ENCODE results near the gene ZNF474.

Gene ZNF474

DNA sequence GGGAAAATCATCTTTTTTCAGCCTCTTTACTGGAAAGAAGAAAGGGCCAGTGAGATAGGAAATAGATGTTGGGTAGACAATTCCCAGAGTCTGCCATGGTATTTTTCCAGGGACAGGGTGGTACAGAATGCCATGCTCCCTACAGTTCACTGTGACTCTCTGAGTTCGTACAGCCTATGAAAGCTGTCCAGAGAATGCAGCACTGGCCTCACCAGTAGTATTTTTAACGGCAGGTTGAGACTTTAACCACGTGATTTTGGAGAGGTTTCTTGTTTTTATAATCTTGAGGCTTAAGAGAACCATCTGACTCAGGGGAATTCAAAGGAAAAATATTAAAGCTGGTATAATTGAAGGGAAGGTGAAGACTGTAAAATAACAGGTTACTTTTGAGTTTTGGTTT is 10.1 kb upstream of the ZNF474 start:
- DNase-seq = no peak

DNA sequence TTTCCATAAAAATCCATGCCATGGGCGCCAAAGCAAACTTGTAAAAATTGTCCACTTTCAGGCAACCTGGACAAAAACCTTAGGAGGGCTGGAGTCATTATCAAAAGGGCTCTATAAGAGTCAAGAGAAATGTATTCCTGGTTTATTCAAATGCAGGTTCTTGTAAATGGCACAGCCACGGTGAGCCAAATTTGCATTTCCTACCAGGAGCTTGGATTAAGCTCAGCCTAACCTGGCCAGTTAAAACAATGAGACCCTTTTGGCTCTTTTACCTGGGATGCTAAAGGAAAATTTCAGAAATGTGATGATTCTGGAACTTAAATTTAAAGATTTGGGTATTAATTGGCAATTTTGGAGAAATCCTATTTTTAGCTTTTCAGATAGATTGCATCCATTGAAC is 8.9 kb upstream of the ZNF474 start:
- no peak for DNase-seq

DNA sequence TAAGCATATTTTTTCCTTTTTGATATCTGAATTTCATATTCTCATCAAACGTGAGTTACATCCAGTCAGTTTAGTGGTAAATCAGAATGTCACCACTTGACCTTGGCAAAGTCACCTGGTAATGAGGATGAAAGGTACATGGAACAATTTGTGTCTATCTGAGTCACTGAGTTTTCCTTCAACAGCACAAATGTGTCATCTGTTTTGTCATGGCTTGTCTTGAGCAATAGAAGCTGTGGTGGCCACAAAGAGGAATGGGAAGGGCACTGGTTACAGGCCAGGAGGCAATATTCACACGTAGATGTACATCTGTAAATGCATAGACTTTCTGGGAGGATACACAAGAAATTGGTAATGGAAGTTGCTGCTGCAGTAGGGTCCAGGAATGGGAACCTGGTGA is 8.4 kb upstream of the ZNF474 start:
- DNase-seq = no peak

DNA sequence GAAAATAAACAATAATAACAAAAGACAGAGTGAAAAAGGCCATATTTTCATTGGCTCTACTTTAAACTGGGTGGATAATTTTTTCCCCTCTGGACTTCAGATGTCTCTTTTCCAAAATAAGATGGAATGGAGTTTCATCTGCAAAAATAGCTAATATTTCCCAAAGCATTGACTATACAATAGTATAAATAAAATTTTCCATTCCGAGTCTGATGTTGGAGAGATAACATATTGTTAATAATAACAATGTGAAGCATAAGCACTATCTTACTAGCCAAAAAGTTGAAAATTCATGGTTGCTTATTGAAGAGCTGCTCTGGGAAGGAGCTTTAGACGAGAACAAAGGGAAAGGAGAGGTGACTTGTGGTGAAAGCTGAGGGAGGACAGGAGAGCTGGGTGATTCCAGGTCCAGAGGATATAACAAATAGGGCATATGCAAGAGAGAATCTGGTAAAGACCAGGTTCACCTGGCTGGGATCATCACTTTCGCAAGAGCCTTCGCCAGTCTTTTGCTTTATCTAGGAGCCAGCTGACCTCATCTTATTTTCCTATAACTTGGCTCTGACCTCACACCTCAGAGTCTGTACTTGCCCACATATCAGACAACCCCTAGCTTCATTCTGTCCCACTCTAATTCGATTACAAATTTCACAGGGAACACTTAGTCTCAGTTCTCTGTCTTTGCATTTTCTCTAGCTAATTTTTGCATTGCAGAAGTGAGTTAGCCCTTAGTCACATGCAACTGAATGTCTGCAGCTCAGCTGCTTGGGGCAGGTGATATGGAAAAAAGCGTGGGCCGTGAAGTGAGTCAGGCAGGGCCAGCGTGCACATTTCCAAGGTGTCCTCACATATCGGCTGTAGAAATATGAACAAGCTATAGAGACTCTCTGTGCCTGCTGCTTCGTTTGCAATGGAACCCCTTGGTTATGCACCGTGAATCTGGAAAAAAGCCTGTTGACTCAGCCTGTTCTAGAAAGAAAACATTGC is 7.6 kb upstream of the ZNF474 start:
- DNase-seq = no peak

DNA sequence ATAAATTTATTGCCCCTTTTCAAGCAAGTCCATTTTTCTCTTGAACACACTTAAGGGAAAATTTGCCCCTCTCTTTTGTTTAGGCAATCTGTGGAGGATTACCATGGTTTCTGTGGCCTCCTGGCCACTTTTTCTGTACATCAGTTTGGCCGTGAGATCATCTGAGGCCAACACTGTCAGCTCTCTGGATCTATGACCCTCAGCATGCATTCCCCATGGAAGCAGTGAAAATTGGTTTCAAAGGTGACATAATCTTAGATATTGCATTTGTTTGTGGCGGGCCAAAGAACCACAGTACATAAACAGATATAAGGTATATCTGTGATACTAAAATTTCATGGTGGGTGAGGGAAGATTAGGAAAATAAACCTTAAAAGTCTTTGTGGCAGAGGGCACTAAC is 4.6 kb upstream of the ZNF474 start:
- no peak for DNase-seq

DNA sequence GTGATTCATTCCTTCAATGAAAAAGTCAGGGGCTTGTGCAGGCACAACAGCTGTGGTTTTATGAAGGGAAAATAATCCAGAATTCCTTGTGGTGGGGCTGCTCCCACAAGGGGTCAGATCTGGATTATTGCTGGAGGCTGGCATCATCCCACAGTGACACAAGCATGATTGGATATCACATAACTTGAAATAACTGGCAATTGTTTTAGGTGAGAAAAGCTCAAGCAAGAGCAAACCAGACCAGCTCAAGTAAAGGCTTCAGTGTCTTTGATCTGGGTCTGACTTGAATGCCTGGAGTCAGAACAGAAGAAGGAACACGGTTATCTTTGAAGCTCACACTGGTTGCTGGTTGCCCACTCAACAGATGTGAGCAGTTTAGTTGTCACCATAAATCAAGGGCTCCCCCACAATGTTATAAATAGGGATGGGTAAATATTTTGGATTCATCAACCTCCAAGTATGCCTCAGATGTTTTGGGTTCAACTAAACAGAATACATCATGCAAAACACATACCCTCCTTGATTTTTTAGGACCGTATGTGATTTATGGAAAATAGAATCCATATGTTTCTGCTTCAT is 3.1 kb upstream of the ZNF474 start:
- DNase-seq = no peak

DNA sequence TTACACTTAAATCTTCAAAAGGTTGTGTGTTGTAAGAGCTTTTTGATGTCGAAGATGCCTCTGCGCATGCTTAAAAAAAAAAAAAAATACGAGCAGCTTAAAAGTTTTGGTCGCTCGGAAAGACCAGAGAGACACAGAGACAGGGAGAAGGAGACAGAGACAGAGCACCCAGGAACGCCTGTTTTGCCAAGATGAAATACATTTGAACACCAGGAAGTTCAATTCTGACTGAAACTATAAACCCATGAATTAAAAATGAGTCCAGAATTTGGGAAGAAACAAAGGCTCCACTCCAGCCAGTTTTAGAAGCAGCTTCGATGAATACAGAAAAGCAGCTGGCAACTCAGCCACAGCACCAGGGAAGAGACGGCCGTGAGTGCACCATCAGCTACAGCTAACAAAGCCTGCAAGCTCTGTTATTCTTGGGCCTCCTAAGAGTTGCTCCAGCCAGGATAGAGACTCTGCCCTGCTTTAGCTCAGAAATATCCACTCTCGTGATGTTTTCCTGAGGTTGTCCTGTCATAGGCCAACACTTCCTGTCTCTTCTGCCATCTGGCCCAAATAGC is 2.5 kb upstream of the ZNF474 start:
- DNase-seq = no peak

DNA sequence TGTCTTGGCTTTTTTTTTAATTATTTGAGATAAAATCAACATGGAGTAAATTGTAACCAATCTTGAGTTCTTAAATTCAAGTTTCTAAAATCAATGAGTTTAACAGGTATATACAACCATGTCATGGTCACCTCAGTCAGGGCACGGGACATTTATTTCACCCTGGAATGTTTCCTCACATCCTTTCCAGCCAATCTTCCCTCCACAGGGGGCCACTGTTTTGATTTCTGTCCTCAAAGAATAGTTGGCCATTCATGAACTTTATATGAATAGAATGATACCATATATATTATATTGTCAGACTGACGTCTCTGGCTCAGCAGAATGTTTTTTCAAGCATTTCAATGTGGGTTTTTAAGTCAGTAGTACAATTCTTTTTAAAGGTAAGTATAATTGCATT is 806 bp downstream of the ZNF474 start:
- DNase-seq = no peak

DNA sequence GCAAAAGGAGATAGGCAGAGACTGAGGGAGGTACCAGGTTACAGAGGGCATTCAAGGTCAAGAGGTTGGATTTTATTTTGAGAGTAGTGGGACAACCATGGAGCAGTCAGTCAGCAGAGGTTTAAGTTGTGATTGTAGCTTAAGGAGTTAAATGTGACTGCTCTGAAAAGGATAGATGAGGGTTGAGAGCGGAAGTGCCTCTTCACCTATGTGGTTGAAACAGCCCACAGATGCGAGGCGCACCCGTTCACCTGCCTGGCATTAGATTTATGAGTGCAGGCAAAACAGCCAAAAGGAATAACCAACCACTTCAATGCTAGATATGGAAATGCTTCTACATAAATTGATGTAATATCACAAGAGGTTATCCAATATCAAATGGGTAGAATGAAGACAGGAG is 8.4 kb downstream of the ZNF474 start:
- peak in 1 of 2 donors; percentile 17 for DNase-seq

DNA sequence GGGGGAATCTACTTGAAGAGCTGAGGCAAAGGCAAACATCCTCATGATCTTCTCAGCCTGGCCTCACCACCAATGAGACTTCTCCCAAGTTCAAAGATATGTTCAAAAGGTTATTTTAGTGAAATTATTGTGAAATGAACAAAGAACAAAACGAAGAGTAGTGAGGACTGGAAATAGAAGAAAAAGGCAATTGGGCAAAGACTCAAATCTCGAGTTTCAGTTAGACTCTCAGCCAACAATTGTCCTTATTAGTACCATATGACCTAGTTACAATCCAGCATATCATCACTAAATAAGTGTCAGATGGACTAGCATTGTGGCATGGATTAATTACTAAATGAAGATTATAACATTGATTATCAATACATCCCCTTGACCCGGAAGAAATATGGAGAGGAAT is 9.0 kb downstream of the ZNF474 start:
- DNase-seq = no peak

DNA sequence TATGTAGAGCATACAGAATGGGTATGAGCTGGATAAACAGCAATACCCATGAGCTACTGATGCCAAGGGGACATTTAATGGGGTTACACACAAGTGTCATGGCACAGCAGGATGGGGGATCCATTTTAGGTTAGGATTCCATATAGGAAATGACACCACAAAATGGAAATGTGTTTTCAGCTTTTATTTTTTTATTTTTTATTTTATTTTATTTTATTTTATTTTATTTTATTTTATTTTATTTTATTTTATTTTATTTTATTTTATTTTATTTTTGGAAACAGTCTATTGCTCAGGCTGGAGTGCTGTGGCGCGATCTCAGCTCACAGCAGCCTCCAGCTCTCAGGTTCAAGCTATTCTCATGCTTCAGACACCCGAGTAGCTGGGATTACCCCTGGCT is 11.6 kb downstream of the ZNF474 start:
- DNase-seq = no peak

DNA sequence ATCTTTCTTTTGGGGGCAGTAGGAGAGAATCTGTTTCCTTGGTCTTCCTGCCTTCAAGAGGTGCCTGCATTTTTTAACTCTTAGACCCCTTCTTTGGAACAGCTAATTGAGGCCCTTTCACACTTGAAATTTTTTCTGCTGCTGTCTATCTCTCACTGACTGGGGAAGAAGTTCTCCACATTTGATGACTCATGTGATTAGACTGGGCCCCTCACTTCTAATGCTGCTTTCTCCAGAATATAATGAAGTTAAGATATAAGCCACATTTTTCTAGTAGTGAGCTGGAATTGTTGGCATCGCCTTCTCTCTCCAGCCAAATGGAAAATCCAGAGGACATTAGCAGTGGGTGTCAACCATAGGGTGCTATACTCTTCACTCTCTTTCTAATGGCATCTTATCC is 12.4 kb downstream of the ZNF474 start:
- no peak for DNase-seq

DNA sequence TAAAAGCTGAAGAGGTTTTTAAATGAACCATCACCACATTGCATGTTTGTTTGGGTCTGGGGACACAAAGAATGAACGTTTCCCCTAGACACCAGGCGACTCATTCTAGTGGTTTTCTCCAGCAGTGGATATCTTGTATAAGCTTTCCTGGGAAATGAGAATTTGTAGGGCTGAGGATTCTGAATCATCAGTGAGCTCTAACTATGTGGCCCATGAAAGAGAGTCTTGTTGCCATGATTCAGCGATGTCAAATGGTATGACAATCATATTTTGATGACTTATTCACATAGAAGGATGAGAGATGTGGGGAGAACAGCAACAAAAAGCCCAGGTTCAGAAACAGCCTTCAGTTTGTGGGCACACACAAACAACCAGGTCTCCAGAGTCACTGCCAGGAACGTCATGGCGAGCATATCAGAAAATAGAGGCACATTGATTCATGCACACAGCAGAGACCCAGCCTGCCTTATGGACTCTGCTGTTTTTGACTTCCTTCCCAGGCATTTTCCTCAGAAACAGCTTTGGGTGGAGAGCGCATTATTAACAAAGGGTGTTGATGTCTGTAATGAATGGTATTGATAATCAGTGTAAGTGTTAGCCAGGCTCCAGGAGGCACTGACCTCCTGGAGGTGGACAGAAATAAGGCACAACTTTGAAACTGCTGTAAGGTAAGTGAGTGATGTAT is 13.3 kb downstream of the ZNF474 start:
- no peak for DNase-seq

DNA sequence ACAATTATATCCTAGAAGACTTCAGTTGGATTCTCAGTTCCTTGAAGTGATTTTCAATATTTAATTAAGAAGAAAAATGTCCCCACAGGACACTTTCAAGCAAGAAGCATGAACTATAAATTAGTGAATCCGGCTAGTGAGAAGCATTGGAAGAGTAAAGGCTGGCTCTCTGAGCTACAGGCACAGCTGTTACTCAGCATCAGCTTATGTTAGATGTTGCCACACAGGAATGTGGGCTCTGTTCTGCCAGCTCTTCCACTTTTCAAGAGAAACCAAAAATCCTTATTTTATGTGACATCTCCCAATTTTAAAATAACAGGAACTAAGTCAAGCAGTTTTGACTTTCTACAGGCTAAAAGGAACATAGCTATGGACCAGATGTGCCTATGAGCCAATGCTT is 14.9 kb downstream of the ZNF474 start:
- no peak for DNase-seq

DNA sequence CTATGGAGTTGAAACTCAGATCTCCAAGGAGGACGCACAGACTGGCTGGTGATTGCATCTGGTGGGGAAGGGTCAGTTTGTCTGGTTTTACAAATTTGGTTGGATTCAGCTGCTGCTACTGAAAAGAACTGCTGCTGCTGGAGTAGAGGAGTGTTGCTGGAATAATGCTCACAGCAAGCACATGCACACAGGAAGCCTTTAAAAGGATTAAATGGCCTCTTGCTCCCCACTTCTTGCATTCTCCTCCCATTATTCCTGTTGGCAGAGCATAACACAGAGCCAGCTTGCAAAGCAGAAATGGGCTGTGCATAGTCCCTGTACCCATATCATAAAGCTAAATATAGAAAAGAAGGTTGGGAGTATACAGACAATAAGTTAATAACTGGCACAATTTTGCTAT is 16.6 kb downstream of the ZNF474 start:
- DNase-seq = no peak

DNA sequence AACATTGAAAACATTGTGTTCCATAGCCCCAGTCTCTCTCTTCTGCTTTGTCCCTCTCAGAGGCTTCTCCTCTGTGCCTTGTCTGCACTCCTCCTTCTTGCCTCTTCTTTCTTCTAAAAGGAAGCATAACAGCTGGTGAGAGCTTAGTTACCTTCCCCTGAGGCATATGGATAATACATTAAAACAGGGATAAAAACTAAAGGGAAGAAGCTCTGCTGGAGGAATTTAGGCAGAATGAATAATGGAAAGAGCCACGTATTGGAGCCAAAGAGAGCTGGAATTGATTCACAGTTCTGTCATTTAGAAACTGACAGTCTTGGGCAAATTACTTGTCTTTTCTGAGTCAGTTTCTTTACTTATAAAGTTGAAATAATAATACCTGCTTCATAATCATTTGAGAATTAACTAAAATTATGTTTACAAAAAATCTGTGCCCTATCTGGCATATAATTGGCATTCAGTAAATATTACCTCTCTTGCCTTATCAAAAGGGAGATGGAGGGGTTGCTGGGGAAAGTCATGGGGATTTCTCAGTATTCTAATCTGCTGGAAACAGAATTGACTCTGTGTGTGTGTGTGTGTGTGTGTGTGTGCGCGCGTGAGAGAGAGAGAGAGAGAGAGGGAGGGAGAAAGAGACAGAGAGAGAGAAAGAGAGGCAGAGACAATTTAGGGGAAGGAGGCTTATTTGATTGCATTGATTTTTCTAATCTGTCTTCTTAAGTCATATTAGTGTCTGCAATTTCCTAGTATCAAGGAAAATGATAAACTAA is 20.2 kb downstream of the ZNF474 start:
- DNase-seq = no peak

DNA sequence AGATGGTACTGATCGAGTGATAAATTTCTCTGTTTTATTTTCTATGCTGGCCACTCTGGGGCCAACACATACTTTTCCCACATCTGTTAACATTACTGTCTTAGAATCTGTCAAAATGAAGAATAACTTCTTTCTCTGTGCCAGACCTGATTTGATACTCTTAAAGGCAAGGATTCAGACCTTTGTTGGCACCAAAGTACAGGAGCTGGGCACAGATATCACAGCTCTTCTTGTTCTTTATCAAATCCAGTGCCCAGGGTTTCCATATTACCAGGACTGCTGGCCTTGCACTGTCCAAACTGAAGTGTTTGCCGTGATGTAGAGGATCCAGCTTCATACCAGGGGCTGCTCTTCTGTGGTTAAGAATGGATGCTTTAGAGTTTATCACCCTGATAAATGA is 20.9 kb downstream of the ZNF474 start:
- no peak for DNase-seq

DNA sequence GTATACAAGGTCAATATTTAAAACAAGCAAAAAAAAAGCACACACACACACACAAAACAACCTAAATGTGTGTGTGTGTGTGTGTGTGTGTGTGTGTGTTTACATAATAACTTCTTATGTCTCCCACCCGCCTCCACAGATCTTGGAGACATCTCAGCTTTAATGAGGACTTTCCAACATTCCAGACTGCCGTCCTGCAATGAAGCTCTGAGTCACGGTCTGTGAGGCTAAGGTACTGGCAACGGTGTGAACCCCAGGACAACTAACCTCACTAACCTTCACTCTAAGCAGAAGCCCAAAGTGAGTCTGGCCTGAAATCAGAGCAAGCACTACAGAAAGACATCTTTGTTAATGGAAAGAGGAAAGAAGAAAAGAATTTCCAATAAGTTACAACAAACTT is 22.3 kb downstream of the ZNF474 start:
- DNase-seq = no peak

DNA sequence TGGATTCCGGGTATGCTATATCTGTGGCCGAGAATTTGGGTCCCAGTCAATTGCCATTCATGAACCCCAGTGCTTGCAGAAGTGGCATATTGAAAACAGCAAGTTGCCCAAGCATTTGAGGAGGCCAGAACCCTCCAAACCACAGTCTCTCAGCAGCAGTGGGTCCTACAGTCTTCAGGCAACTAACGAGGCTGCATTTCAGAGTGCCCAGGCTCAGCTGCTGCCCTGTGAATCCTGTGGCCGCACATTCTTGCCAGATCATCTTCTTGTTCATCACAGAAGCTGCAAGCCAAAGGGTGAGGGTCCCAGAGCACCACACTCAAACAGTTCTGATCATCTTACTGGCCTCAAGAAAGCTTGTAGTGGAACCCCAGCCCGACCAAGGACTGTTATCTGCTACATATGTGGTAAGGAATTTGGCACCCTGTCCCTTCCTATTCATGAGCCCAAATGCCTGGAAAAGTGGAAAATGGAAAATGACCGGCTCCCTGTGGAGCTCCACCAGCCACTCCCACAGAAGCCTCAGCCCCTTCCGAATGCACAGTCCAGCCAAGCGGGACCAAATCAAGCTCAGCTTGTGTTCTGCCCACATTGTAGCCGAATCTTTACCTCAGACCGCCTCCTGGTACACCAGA is 23.0 kb downstream of the ZNF474 start:
- no peak for DNase-seq

DNA sequence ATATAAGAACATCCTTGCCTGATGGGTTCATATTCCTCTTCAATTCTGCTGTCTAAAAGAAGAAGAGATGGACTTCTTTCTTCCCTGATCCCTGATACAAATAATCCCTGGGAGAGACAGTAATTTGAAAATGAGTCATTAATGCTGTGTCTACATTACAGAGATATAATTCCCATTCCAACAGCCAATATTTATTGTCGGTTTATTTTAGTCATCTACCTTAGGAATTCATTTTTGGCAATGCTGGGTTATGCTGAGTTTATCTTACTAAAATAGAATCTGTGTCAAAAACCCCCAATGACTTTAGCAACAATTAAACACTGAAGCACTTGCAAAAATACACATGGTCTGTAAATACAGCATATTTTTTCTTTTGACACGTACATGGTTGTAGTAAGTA is 23.9 kb downstream of the ZNF474 start:
- no peak for DNase-seq

DNA sequence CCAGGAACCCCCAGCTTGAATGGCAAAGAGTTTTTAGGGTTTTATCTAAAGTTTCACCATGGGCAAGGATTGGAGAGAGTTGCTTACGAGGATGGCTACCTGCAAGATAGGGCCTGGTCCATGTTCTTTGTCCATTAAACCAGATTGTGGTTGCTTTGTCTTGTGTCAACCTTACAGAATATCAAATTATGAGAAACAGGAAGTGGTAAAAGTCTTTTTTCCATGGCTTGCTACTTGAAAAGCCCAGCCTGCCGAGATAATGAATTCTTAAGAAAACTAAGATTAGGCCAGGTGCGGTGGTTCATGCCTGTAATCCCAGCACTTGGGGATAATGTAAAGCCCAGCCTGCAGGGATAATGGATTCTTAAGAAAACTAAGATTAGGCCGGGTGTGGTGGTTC is 24.4 kb downstream of the ZNF474 start:
- no peak for DNase-seq

DNA sequence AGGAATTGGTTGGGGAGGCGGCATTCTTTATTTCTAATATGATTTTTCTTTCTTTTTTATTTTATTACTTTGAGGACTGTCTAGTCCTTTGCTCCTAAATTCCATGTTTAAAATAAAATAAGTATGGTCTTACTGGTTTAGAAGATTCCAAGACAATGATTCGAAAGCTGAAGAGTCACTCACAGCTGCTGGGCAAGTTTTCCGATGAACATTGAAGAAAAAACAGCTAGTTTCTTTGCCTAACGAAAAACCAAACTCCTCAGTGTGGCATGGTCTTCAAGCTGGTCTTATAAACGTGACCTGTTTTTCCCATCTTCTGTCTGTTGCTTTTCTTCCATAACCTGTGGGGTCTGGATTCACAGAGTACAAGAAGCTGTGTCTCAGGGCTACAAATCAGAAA is 25.1 kb downstream of the ZNF474 start:
- DNase-seq = no peak

Measured in CD4-positive, alpha-beta T cell treated with Interleukin-1 beta for 1 hour (primary cell).